Stimulated activated CD8-positive, alpha-beta memory T cell treated with anti-CD3 and anti-CD28 coated beads, Interleukin-15, amount 100 ng/mL, for 48 hours (primary cell): ENCODE measurements around the gene BTD.

Source experiments
- DNase-seq, 2 donors: peaks; one replicate each; pipeline ENCODE4 v3.0.0-alpha.2; 2020; ENCODE audit warnings: low read depth in 2 of 2

Gene BTD

DNA sequence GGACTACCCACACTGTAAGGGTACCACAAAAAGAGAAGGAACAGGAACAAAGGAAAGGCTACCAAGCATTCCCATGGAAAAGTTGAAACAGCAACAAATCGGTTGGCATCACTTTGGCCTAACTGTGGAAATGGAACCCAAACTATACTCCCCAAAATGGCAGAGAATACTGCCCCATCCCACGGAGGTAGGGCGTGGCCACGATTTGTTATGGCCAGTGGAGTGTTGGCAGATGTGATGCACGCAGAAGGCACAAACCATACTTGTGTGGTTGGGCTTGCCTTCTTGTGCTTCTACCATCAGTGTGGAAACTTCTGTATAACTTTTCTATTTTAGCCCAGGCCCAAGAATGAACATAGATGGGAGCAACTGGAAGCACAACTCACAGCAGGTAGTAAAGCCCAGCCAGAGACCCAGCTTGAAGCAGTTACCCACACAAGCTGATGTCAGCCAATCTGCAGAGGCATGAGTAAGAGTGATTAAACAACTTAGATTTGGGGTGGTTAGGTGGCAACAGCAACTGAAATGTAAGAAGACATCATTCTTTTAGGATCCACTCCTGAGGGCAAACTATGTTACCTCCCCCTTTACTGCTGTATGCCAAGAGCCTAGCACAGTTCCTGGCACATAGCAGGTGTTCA, 64.1 kb downstream of the BTD start:
- DNase-seq: no peak

DNA sequence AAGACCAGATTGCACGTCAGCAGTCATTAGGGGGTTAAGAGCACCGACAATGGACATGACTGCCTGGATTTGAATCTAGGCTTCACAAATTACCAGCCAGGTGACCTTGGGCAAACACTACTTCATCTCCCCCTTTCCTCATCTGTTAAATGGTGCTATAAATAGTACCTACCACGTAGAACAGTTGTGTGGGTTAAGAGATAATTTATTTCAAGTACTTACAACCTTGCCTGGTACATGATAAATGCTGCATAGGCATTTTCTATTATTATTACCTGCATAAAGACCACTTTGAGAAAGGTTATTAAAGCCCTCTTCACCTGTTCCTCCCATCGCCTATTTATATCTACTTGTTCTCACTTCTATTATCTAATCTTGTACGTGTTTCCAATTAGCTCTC, 64.7 kb downstream of the BTD start:
- no peak for DNase-seq

DNA sequence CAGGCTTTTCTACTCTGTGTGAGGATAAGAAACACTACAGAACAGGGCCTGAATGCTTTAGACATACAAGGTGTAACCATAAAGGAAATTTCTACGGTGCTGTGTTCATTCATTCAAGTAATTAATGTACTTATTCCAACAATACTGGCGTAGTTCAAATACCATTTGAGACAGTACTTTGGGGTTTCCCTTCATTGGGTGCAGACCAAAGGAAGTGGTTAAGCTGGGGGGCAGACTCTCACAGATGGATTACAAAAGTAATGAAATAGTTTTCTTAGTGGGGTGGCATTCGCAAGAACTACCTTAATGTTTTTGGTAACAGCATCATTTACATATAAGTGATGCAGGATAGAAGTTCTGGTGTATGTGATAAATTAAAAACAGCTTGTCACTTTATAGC, 65.9 kb downstream of the BTD start:
- no peak for DNase-seq

DNA sequence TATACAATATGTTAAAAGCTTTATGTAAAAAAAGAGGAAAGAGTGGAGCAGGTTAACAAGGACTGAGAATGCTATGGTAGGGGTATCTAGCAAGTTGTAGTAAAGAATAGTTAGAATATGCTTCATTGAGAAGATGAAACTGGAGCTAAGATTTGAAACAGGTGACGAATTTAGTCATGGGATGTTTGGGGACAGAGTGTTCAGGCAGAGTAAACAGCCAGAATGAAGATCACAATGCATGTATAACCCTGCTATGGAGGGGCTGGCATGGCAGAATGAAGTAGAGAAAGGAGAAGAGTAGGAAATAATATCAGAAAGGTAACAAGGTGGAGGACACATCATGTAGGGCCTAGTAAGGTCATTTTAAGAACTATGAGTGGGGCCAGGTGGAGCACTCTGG, 72.0 kb downstream of the BTD start:
- DNase-seq: no peak

DNA sequence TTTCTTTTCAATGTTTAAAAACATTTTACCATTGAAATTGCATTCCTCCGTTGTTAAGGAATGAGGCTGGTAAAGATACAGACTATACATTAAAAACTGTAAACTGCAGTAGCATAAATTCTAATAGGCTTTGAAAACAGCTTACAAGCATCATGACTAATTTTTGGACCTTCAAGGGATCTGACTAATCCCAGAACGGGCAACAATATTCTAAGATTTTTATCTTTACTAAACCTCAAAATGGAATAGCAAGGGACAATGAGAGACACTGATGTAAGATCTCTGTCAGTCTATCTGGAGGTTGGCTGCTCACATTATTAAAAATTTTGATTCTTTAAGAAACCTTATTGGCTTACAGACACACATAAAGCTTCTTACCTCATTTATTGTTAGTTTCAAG, 74.7 kb downstream of the BTD start:
- no peak for DNase-seq

DNA sequence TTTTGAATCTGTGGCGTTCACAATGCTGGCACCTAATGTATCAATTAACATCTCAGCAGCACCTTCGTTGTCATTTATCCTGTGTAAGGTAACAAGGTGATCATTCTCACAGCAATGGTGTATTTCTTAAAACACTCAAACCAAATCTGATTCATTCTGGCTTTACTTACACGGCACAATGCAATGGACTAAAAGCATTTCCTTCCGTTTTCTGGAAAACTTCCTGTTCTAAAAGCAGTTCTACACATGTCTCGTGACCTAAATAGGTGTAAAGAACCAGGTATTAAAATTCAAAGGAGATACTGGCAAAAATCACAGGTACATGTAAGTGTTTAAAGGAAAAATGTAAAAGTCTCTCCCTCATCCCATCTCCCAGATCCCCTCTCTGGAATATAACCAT, 77.8 kb downstream of the BTD start:
- no peak for DNase-seq

DNA sequence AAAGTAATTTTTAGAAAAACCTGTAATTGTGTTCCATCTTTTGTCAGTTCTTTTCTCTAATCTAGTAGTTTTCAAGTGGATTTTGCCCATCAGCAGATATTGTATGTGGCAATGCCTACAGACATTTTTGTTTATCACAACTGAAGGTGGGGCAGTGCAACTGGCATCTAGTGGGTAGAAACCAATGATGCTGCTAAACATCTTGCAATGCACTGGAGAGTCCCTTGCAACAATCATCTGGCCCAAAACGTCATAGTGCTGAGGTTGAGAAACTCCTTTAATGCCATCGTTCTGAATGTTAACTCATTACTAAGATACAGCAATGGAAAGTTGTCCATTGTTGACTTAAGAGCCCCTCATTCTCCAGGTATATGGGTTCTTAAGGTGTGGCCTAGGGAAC, 80.1 kb downstream of the BTD start:
- no peak for DNase-seq

DNA sequence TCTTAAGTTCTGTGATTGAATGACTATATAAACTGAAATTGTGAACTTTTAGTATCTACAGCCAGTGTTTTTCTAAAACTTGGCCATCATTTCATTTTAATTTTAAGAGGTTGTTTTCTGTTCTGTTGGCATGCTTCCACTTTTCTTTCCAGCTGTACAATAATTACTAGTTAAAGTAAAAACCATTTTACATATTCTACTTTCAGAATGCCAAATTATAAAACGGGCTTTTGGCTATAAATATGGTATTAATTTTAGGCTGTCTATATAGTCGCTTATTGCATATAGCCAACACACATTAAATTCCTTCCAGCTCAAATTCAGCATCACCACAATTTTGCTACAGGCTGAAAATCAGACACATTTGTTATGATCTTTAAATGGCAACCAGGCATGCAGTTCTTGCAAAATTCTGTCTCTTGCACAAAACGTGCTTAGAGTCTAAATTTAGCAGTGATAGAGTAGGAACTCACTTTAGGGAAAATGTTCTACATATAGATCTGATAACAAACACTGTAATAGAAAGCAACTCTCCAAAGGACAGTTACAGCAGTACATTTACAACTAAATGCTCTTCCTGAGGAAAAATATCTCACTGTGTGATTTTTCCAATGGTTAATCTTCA, 81.1 kb downstream of the BTD start:
- no peak for DNase-seq

DNA sequence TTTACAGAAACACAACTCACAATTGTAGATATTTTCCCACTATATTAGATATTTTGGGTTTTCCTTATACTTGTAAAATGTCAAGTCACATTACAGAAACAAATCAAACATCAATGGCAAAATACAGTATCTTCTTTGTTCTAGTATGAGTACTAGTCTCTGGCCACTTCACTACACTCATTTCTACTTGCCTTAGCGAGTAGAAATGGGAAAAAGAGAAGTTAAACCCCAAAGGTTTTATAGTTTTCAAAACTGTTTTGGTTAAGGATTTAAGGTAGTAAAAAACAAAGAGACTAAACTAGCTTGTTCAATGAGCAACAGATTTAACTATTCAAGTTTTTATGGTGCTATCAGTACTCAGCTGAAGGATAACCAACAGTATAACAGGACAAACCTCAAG, 81.7 kb downstream of the BTD start:
- no peak for DNase-seq

DNA sequence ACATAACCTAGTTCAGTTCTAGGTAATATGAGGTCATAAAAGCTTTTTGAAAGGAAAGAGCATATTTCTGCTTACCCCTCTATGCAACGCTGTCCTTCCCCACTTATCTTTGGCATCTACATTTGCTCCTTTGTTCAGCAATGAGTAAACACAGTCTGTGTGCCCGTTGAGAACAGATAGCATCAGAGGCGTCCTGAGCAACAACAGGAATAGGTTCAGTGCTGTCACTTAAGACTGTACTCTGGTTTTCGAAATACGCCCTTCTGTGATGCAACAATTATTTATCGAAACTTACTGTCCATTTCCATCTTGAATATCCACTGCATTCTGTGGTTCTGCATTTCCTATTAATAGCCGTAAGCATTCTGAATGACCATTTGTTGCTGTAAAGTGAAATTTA, 84.4 kb downstream of the BTD start:
- DNase-seq: no peak

DNA sequence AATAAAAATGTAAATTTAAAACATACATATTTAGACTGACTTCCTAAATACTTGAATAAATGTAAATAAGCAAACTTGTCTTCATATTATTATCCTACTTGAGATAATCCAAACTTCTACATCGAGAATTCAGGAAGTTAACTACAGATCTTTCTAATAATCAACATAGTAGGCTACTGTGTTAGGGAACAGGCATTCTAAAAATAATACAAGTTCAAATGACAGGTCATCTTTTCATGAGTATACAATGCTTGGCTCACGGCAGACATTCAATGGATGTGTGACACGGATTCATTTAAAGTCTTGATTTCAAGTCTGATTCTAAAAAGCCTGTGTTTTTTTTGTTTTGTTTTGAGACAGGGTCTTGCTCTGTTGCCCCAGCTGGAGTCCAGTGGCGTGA, 88.7 kb downstream of the BTD start:
- no peak for DNase-seq

DNA sequence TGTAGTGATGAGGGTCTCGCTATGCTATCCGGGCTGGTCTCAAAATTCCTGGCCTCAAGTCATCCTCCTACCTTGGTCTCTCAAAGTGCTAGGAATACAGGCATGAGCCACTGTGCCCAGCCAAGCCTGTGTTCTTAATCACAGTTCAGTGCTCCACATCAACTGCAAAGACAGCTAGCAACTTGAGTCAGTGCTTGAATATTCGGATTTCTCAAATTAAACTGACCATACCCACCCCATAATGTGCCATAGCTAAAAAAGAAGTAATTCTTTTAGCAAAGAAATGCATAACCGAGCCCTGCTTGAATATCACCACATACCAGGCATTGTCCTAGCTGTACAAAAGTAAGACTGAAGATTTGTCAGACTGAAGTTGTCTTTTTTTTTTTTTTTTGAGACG, 89.2 kb downstream of the BTD start:
- DNase-seq: no peak

DNA sequence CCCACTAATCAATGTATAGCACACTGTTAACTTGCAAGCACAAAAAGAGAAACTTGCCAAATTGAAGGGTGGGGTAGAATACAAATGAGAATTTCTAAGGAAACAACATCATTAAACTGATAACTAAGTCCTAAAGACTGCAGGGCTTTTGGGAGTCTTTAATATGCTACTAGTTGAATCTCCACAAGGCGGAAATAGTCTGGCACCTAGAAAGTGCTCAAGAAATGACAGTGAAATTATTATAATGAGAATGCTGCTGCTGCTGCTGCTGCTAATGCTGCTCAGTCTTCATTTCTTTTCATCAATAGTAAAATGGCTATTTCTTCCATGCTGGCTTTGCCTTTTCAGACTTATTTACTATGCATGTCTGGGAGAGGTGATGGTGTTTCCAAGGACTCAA, 91.8 kb downstream of the BTD start:
- DNase-seq: no peak

DNA sequence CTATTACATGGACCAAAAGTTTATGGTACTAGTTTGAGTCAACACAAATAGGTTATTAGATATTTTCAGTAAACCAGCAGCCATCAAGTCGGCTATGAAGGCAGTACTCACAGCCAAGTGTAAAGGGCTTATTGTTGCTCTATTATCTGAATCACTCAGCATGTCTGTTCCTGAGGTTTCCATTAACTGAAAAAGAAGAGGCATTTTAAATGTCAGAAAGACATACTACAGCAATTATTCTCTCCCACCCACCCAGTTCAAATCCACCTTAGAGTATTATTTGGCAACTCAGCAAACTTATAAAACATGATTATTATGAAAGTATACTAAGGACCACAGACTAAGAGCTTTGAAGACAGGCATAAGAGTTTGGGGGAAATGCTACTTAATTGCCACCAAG, 93.1 kb downstream of the BTD start:
- no peak for DNase-seq
